OCI-LY1 (cell line): ENCODE data around the gene USP14.

Experiments
- H2AFZ ChIP-seq: fragments of 200-600 bp; sonication (generic), shearing (Covaris generic); 2 replicates; pipeline ENCODE4 v1.6.0; 2014; ENCODE audit warnings: antibody characterized with exemption, mild to moderate bottlenecking, low read length
- H3F3A ChIP-seq: fragments of 200-600 bp; sonication (generic), shearing (Covaris generic); 2 replicates; pipeline ENCODE4 v1.6.0; 2014; ENCODE audit warnings: mild to moderate bottlenecking, antibody characterized with exemption, low read length, moderate library complexity; ENCODE audit not compliant: insufficient read depth
- H3K27ac ChIP-seq: fragments of 200-600 bp; sonication (generic); 2 replicates; pipeline ENCODE4 v1.5.1; 2014; ENCODE audit warnings: low read length, mixed run types, mild to moderate bottlenecking, low read depth; ENCODE audit not compliant: poor library complexity, severe bottlenecking
- H3K27me3 ChIP-seq: fragments of 200-600 bp; sonication (generic); 2 replicates; pipeline ENCODE4 v1.6.0; 2014; ENCODE audit warnings: antibody characterized with exemption, mild to moderate bottlenecking, low read length, moderate library complexity; ENCODE audit not compliant: insufficient read depth
- H3K36me3 ChIP-seq: fragments of 200-600 bp; sonication (generic); 2 replicates; pipeline ENCODE4 v1.6.1; 2014; ENCODE audit warnings: mild to moderate bottlenecking, antibody characterized with exemption, low read length, moderate library complexity, mixed read lengths; ENCODE audit not compliant: insufficient read depth
- H3K4me1 ChIP-seq: fragments of 200-600 bp; sonication (generic); 2 replicates; pipeline ENCODE4 v1.5.1; 2014; ENCODE audit warnings: mild to moderate bottlenecking, low read length, moderate library complexity; ENCODE audit not compliant: insufficient read depth, severe bottlenecking
- H3K4me2 ChIP-seq: fragments of 200-600 bp; sonication (generic), shearing (Covaris generic); 2 replicates; pipeline ENCODE4 v1.6.1; 2014; ENCODE audit warnings: low read length
- H3K4me3 ChIP-seq: fragments of 200-600 bp; sonication (generic); 2 replicates; pipeline ENCODE4 v1.5.1; 2014; ENCODE audit warnings: low read length, low read depth, mild to moderate bottlenecking, mixed read lengths; ENCODE audit not compliant: poor library complexity, severe bottlenecking
- H3K79me2 ChIP-seq: fragments of 200-600 bp; shearing (Covaris generic); 2 replicates; pipeline ENCODE4 v1.6.1; 2016; ENCODE audit warnings: mixed run types, low read length, mixed read lengths; ENCODE audit not compliant: insufficient read depth
- H3K9ac ChIP-seq: fragments of 200-600 bp; sonication (generic), shearing (Covaris generic); 2 replicates; pipeline ENCODE4 v1.6.1; 2014; ENCODE audit warnings: mild to moderate bottlenecking, low read length, mixed read lengths
- H3K9me2 ChIP-seq: fragments of 200-600 bp; sonication (generic), shearing (Covaris generic); 2 replicates; pipeline ENCODE4 v1.6.1; 2014; ENCODE audit warnings: low read depth, mild to moderate bottlenecking, low read length, mixed read lengths
- H3K9me3 ChIP-seq: fragments of 200-600 bp; shearing (Covaris generic); 2 replicates; pipeline ENCODE4 v1.6.1; 2014; ENCODE audit warnings: low read length, mixed read lengths
- H4K20me1 ChIP-seq: fragments of 200-600 bp; sonication (generic), shearing (Covaris generic); 2 replicates; pipeline ENCODE4 v1.6.0; 2016; ENCODE audit warnings: mild to moderate bottlenecking, low read length; ENCODE audit not compliant: insufficient read depth
- EZH2 ChIP-seq: fragments of 200-600 bp; sonication (generic), shearing (Covaris generic); IDR thresholded peaks from 2 replicates; pipeline ENCODE4 v1.8.0; 2017; ENCODE audit warnings: borderline replicate concordance, mixed run types, mild to moderate bottlenecking, antibody characterized with exemption, low read length, moderate library complexity, mixed read lengths
- TF ChIP-seq, protein P1 (sequence below): fragments of 200-600 bp; sonication (generic), shearing (Covaris generic); IDR thresholded peaks from 2 replicates; pipeline ENCODE4 v1.5.1; 2017; ENCODE audit warnings: mild to moderate bottlenecking, antibody characterized with exemption, low read length, moderate library complexity, mixed read lengths

The USP14 gene

DNA sequence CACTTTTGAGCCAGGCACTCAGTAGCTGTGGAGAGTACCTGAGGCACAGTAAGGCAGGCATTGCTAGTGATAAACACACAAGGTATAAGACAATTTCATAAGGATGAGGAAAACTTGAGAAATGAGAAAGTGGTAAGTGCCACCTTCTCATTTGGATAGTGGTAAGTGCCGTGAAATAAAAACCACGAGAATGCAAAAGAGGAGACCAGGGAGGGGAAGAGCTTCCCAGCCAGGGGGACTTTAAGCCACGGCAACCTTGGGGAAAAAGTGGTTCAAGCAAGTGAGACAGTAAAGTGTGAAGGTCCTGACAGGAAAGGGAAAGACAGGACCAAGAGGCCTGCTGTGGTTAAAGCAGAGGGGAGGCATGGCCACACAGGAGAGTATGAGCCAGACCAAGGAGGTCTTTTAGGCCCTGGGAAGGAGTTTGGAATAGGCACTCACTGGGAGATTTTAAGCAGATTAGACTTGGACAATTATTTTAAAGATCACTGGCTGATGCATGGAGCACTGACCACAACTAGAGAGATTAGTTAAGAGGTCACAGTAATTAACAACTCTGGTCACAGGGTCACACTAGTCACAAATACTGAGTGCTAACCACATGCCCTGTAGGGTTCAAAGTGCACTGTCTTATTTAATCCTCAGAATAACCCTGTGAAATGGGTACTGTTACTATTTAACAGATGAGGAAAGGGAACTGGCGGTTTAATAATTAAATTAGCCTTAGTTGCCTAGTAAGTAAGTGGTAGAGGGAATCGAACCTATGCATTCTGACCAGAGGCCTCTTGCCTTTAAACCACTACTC is 59.4 kb downstream of the USP14 start:
- Histone ChIP-seq H3K4me3 (no peak overlapping the region), H3K4me1 (no peaks in the 10 kb centered on the region), H3K79me2 (no peaks in the 10 kb centered on the region), H2AFZ (no peak overlapping the region), H3K27me3 (no peaks in the 10 kb centered on the region), H3K9ac (no peak overlapping the region), H3K36me3 (peaks cover 79% of the 10 kb centered on the region), H3K27ac (no peak overlapping the region), H3K4me2 (no peak overlapping the region), H3K9me2 (no peaks in the 10 kb centered on the region), H4K20me1 (no peaks in the 10 kb centered on the region), H3F3A (no peaks in the 10 kb centered on the region), H3K9me3 (no peaks in the 10 kb centered on the region)
- no peak for TF ChIP-seq EZH2
- TF ChIP-seq, protein P1, sequence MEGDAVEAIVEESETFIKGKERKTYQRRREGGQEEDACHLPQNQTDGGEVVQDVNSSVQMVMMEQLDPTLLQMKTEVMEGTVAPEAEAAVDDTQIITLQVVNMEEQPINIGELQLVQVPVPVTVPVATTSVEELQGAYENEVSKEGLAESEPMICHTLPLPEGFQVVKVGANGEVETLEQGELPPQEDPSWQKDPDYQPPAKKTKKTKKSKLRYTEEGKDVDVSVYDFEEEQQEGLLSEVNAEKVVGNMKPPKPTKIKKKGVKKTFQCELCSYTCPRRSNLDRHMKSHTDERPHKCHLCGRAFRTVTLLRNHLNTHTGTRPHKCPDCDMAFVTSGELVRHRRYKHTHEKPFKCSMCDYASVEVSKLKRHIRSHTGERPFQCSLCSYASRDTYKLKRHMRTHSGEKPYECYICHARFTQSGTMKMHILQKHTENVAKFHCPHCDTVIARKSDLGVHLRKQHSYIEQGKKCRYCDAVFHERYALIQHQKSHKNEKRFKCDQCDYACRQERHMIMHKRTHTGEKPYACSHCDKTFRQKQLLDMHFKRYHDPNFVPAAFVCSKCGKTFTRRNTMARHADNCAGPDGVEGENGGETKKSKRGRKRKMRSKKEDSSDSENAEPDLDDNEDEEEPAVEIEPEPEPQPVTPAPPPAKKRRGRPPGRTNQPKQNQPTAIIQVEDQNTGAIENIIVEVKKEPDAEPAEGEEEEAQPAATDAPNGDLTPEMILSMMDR, result no peak

DNA sequence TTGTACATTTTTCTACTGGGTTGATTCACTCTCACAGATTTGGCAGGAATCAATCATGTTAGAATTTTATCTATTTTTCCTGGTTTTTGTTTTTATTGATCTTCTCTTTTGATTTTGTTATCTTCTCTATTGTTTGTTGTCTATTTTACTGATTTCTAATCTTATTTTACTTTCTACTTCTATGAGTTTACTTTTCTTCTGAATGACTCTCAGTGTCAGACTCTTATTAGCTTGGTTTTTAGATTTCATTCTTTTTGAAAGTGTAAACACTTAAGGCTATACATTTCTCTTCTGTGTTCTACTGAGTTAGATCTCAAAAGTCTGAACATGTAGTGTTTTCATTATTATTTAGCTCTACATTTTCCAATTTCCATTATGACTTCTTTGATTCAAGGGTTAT is 62.4 kb downstream of the USP14 start:
- H3K79me2 ChIP-seq, result no peaks in the 10 kb centered on the region
- H3K27ac ChIP-seq, result no peak overlapping the region
- no peaks in the 10 kb centered on the region for H3K9me2 ChIP-seq
- peaks cover 78% of the 10 kb centered on the region for H3K36me3 ChIP-seq
- no peak overlapping the region for H3K9ac ChIP-seq
- H3K4me2 ChIP-seq, result no peak overlapping the region
- no peaks in the 10 kb centered on the region for H4K20me1 ChIP-seq
- no peaks in the 10 kb centered on the region for H3F3A ChIP-seq
- no peaks in the 10 kb centered on the region for H3K27me3 ChIP-seq
- no peaks in the 10 kb centered on the region for H3K4me1 ChIP-seq
- H2AFZ ChIP-seq, result no peak overlapping the region
- no peak overlapping the region for H3K4me3 ChIP-seq
- no peaks in the 10 kb centered on the region for H3K9me3 ChIP-seq
- no peak for TF ChIP-seq EZH2

DNA sequence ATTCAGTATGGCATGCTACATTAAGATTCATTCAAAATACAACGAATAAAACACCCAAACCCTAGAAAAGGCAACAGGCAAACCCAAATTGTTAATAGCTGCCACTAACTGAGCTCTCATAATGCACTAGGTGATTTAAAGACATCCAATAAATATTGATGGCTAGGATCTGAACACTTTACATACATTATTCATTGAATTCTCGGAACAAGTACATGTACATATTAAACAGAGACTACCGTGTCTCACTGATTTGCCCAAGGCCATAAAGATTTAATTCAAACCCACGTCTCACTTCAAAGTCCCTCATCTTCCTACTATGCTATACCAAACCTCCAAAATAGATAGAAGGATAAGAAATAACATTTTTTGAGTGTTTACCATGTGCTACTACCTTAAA is 67.4 kb downstream of the USP14 start:
- TF ChIP-seq, protein P1, result no peak
- no peak for TF ChIP-seq EZH2
- peaks cover 36% of the 10 kb centered on the region for H3K36me3 ChIP-seq

DNA sequence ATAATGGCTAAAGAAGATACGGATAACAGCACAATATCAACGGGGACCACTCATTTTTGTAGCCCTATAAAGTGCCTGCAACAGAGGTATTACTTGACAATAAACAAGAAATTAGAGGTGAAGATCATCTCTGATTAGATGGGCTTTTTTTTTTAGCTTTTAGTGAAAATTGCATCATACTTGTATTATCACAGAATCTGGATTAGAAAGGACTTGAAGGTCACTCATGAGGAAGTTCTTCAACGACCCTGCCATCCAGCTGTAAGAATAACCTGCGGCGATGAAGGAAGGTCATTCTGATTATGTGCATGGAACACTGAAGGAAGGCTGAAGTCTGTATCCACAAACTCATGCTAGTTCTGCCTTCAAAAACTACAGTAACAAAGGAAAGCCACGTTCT is 69.0 kb downstream of the USP14 start:
- Histone ChIP-seq H3K9ac (no peak overlapping the region), H3K9me3 (no peaks in the 10 kb centered on the region), H3K36me3 (peaks cover 29% of the 10 kb centered on the region), H3K4me2 (no peak overlapping the region), H3K4me3 (no peak overlapping the region), H3K4me1 (no peaks in the 10 kb centered on the region), H3K27ac (no peak overlapping the region), H3F3A (no peaks in the 10 kb centered on the region), H2AFZ (no peak overlapping the region), H4K20me1 (no peaks in the 10 kb centered on the region), H3K9me2 (no peaks in the 10 kb centered on the region), H3K27me3 (no peaks in the 10 kb centered on the region), H3K79me2 (no peaks in the 10 kb centered on the region)
- no peak for TF ChIP-seq EZH2
- TF ChIP-seq, protein P1, result no peak

More for the DNA sequence above, 67.4 kb downstream of the USP14 start:
- no peak overlapping the region for H3K4me3 ChIP-seq
- H3K27me3 ChIP-seq, result no peaks in the 10 kb centered on the region
- H3K9me3 ChIP-seq, result no peaks in the 10 kb centered on the region
- no peaks in the 10 kb centered on the region for H3K4me1 ChIP-seq
- H3K4me2 ChIP-seq, result no peak overlapping the region
- no peak overlapping the region for H3K9ac ChIP-seq
- no peaks in the 10 kb centered on the region for H3F3A ChIP-seq
- no peaks in the 10 kb centered on the region for H3K79me2 ChIP-seq
- no peak overlapping the region for H2AFZ ChIP-seq
- H4K20me1 ChIP-seq, result no peaks in the 10 kb centered on the region
- H3K27ac ChIP-seq, result no peak overlapping the region
- H3K9me2 ChIP-seq, result no peaks in the 10 kb centered on the region
